Suprapubic skin (tissue), 4 donors: ENCODE data around the gene CREB1. TPM values are rescaled to one million over a fixed set of nuclear protein-coding genes. Genes with fewer than 3 reads are reported as not detected.

ENCODE experiments used
- DNase-seq, 2 donors: peaks; one replicate each; pipeline ENCODE4 v3.0.0-alpha.2; 2019; ENCODE audit warnings: low spot score in 2 of 2
- H3K27ac ChIP-seq: fragments of 200-600 bp; sonication (generic); one replicate; pipeline ENCODE4 v1.5.1; 2019
- H3K27me3 ChIP-seq: fragments of 200-600 bp; sonication (generic); one replicate; pipeline ENCODE4 v1.5.1; 2019
- H3K36me3 ChIP-seq: fragments of 200-600 bp; sonication (generic); one replicate; pipeline ENCODE4 v1.5.1; 2019
- H3K4me1 ChIP-seq: fragments of 200-600 bp; sonication (generic); one replicate; pipeline ENCODE4 v1.5.1; 2019
- H3K4me3 ChIP-seq: fragments of 200-600 bp; sonication (generic); one replicate; pipeline ENCODE4 v1.5.1; 2019; ENCODE audit warnings: mild to moderate bottlenecking
- H3K9me3 ChIP-seq: fragments of 200-600 bp; sonication (generic); one replicate; pipeline ENCODE4 v1.5.1; 2019
- EP300 ChIP-seq: sonication (generic); formaldehyde crosslinking; IDR thresholded peaks from one replicate; pipeline ENCODE4 v1.6.1; 2017; ENCODE audit warnings: antibody characterized with exemption
- POLR2A ChIP-seq, 2 donors: fragments of 450-650 bp; IDR thresholded peaks; one replicate each; pipeline ENCODE4 v1.6.1; 2017; ENCODE audit warnings: antibody characterized with exemption in 2 of 2, mild to moderate bottlenecking in 2 of 2, moderate library complexity in 2 of 2
- POLR2AphosphoS5 ChIP-seq, 3 donors: sonication (generic); formaldehyde crosslinking; IDR thresholded peaks; one replicate each; pipeline ENCODE4 v1.6.1; 2017; ENCODE audit warnings: antibody characterized with exemption in 3 of 3
- WGBS: methylation state at CpG from one replicate; pipeline ENCODE4 v1.1.5; 2018; 5-methylcytosine and 5-hydroxymethylcytosine counted together
- total RNA-seq, 4 donors: library from RNA; depleted of rRNA; stranded (reverse); fragments of >200 nt; gene quantifications; one replicate each; pipeline ENCODE4 v1.1.0, GENCODE V29; 2016
- TF ChIP-seq, protein P1 (sequence below), 2 donors: fragments of 200-600 bp in 1 of 2; fragments of 450-650 bp in 1 of 2; sonication (generic) in 1 of 2; IDR thresholded peaks; one replicate each; pipeline ENCODE4 v1.5.1; 2016 to 2019; ENCODE audit warnings: antibody characterized with exemption in 2 of 2, mild to moderate bottlenecking in 1 of 2, moderate library complexity in 1 of 2

The CREB1 gene
- total RNA-seq, 4 donors from 2014 or later, result 33.3 to 90.4 (median 55.1) TPM

DNA sequence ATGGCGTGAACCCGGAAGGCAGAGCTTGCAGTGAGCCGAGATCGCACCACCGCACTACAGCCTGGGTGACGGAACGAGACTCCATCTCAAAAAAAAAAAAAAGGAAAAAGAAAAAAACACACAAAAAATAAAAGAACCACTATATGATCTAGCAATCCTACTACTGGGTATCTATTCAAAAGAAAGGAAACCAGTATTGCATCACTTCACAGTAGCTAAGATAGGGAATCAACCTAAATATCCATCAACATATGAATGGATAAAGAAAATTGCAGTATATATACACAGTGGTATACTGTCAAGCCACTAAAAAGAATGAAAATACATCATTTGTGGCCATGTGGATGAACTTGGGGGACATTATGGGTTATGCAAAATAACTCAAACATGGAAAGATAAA is 57.5 kb downstream of the CREB1 start:
- no peaks in the 10 kb centered on the region for H3K4me1 ChIP-seq
- no peak for TF ChIP-seq POLR2AphosphoS5 (IDR thresholded peaks at IDR 0.05)
- TF ChIP-seq, protein P1, sequence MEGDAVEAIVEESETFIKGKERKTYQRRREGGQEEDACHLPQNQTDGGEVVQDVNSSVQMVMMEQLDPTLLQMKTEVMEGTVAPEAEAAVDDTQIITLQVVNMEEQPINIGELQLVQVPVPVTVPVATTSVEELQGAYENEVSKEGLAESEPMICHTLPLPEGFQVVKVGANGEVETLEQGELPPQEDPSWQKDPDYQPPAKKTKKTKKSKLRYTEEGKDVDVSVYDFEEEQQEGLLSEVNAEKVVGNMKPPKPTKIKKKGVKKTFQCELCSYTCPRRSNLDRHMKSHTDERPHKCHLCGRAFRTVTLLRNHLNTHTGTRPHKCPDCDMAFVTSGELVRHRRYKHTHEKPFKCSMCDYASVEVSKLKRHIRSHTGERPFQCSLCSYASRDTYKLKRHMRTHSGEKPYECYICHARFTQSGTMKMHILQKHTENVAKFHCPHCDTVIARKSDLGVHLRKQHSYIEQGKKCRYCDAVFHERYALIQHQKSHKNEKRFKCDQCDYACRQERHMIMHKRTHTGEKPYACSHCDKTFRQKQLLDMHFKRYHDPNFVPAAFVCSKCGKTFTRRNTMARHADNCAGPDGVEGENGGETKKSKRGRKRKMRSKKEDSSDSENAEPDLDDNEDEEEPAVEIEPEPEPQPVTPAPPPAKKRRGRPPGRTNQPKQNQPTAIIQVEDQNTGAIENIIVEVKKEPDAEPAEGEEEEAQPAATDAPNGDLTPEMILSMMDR (IDR thresholded peaks at IDR 0.05), result no peak
- no peak for TF ChIP-seq EP300
- no peak for TF ChIP-seq POLR2A (IDR thresholded peaks at IDR 0.05)
- H3K9me3 ChIP-seq, result peaks cover 7% of the 10 kb centered on the region
- H3K27me3 ChIP-seq, result no peaks in the 10 kb centered on the region
- no peak overlapping the region for H3K4me3 ChIP-seq
- no peak overlapping the region for H3K27ac ChIP-seq
- H3K36me3 ChIP-seq, result peaks cover 60% of the 10 kb centered on the region
- WGBS, result 97% methylated on average over 7 of the region's 7 CpGs
- no peak for DNase-seq

DNA sequence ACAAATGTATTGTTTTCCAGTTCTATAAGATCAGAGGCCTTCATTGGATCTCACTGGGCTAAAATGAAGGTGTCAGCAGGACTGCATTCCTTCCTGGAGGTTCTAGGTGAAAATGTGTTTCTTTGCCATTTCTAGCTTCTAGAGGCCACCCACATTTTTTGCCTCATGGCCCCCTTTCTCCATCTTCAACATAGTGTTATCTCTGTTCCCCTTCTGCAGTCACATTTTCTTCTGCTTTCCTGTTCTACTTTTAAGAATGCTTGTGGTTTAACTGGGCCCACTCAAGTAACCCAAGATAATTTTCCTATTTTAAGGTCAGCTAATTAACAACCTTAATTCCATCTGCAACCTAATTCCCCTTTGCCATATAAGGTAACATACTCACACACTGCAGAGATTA is 59.4 kb downstream of the CREB1 start:
- H3K9me3 ChIP-seq, result peaks cover 9% of the 10 kb centered on the region
- H3K27me3 ChIP-seq, result no peaks in the 10 kb centered on the region
- no peak overlapping the region for H3K27ac ChIP-seq
- H3K4me3 ChIP-seq, result no peak overlapping the region
- H3K36me3 ChIP-seq, result peaks cover 66% of the 10 kb centered on the region
- H3K4me1 ChIP-seq, result no peaks in the 10 kb centered on the region
- DNase-seq, result no peak
- TF ChIP-seq, protein P1 (IDR thresholded peaks at IDR 0.05), result no peak
- TF ChIP-seq POLR2AphosphoS5 (IDR thresholded peaks at IDR 0.05) (no peak), POLR2A (IDR thresholded peaks at IDR 0.05) (no peak), EP300 (no peak)

DNA sequence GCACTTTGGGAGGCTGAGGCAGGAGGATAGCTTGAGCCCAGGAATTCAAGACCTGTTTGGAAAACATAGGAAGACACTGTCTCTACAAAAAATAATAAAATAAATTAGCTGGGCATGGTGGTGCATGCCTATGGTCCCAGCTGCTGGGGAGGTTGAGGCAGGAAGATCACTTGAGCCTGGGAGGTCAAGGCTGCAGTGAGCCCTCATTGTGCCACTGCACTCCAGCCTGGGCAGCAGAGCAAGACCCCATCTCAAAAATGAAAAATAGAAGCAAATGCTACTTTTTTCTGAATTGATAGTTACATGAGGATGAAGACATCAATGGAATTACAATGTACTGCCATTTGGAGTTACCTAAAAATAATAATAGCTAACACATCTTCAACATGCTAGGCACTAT is 63.5 kb downstream of the CREB1 start:
- H3K4me3 ChIP-seq, result no peak overlapping the region
- H3K36me3 ChIP-seq, result peaks cover 58% of the 10 kb centered on the region
- no peaks in the 10 kb centered on the region for H3K27me3 ChIP-seq
- peaks cover 9% of the 10 kb centered on the region for H3K9me3 ChIP-seq
- DNase-seq, result no peak
- H3K27ac ChIP-seq, result no peak overlapping the region
- no peak for TF ChIP-seq POLR2AphosphoS5 (IDR thresholded peaks at IDR 0.05)
- no peaks in the 10 kb centered on the region for H3K4me1 ChIP-seq

DNA sequence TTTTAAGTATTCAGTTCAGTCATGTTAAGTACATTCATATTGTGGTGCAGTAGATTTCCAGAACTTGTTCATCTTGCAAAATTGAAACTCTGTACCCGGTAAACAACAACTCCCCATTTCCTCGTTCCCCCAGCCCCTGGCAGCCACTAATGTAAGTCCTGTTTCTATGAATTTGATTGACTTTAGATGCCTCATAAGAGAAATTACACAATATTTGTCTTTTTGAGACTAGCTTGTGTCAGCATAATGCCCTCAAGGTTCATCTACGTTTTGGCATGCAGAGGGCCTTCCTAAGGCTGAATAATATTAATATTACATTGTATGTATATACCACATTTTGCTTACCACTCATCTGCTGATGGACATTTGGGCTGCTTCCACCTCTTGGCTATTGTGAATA is 64.5 kb downstream of the CREB1 start:
- DNase-seq, result no peak
- no peak overlapping the region for H3K27ac ChIP-seq
- TF ChIP-seq, protein P1 (IDR thresholded peaks at IDR 0.05), result no peak
- TF ChIP-seq POLR2A (IDR thresholded peaks at IDR 0.05), result no peak
- TF ChIP-seq EP300, result no peak
- no peak for TF ChIP-seq POLR2AphosphoS5 (IDR thresholded peaks at IDR 0.05)
- peaks cover 9% of the 10 kb centered on the region for H3K9me3 ChIP-seq
- peaks cover 58% of the 10 kb centered on the region for H3K36me3 ChIP-seq
- WGBS, result 71% methylated on average over 3 of the region's 3 CpGs
- H3K27me3 ChIP-seq, result no peaks in the 10 kb centered on the region
- H3K4me3 ChIP-seq, result no peak overlapping the region
- H3K4me1 ChIP-seq, result no peaks in the 10 kb centered on the region

DNA sequence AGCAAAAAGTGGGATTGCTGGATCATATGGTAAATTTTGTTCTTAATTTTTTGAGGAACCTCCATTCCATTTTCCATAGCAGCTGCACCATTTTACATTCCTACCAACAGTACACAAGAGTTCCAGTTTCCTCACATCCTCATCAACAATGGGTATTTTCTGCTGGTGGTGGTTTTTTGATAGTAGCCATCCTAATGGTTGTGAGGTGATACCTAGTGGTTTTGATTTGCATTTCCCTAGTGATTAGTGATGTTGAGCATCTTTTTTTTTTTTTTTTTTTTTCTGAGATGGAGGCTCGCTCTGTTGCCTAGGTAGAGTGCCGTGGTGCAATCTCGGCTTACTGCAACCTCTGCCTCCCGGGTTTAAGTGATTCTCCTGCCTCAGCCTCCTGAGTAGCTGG is 65.0 kb downstream of the CREB1 start:
- no peak for DNase-seq
- Histone ChIP-seq H3K9me3 (peaks cover 9% of the 10 kb centered on the region), H3K27ac (no peak overlapping the region), H3K4me3 (no peak overlapping the region), H3K27me3 (no peaks in the 10 kb centered on the region), H3K4me1 (peaks cover 2% of the 10 kb centered on the region), H3K36me3 (peaks cover 57% of the 10 kb centered on the region)
- TF ChIP-seq EP300, result no peak
- TF ChIP-seq, protein P1 (IDR thresholded peaks at IDR 0.05), result no peak
- WGBS, result 100% methylated on average over 4 of the region's 4 CpGs

DNA sequence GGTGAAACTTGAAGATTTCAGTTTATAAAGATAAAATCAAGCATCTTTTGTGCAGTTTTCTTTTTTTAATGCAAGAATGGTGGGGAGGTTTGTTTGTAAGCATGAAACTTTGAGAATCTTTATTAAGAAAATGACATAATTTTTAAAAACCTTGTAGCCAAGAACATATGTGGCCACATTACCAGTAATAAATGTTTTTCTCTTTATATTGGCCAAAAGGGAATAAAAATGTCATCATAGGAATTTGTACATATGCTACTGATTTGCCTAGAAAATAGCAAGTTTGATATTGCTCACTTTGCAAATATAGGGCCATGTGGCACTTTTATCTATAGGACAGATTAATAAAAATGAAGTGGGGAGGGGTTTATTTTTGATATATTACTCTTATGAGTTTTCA is 69.9 kb downstream of the CREB1 start:
- Histone ChIP-seq H3K27me3 (no peaks in the 10 kb centered on the region), H3K9me3 (no peaks in the 10 kb centered on the region), H3K27ac (no peak overlapping the region), H3K4me3 (no peak overlapping the region), H3K4me1 (peaks cover 2% of the 10 kb centered on the region), H3K36me3 (peaks cover 24% of the 10 kb centered on the region)
- DNase-seq, result no peak
- TF ChIP-seq POLR2A (IDR thresholded peaks at IDR 0.05) (no peak), POLR2AphosphoS5 (IDR thresholded peaks at IDR 0.05) (no peak), EP300 (no peak)
- TF ChIP-seq, protein P1 (IDR thresholded peaks at IDR 0.05), result no peak
